HL-60 (cell line): ENCODE data around the gene TNFRSF21.

Experiments used
- DNase-seq, 2 experiments: peaks; one replicate each; pipeline ENCODE4 v3.0.0-alpha.2; 2010 to 2020; ENCODE audit warnings: low read depth in 1 of 2, low spot score in 1 of 2
- H3K27ac ChIP-seq: fragments of 250-450 bp; sonication (Bioruptor Pico); replicated peaks from 2 replicates; pipeline ENCODE4 v1.5.1; 2020; ENCODE audit warnings: mild to moderate bottlenecking, moderate library complexity
- H3K27me3 ChIP-seq: fragments of 250-450 bp; sonication (Bioruptor Pico); 2 replicates; pipeline ENCODE4 v1.5.1; 2021; ENCODE audit warnings: mild to moderate bottlenecking, moderate library complexity; ENCODE audit not compliant: insufficient read depth, poor library complexity, severe bottlenecking
- H3K4me3 ChIP-seq: replicated peaks from 2 replicates; pipeline ENCODE4 v1.5.1; 2011; ENCODE audit warnings: mild to moderate bottlenecking, control low read depth, low read length; ENCODE audit not compliant: insufficient read depth
- CTCF ChIP-seq: IDR thresholded peaks from one replicate; pipeline ENCODE4 v1.5.1; 2011; ENCODE audit warnings: low read length, control low read depth, inconsistent platforms; ENCODE audit not compliant: insufficient read depth
- GABPA ChIP-seq: IDR thresholded peaks from 2 replicates; pipeline ENCODE4 v1.6.1; 2012; ENCODE audit warnings: low read depth
- POLR2AphosphoS5 ChIP-seq: IDR thresholded peaks from 2 replicates; pipeline ENCODE4 v1.6.1; 2012; ENCODE audit warnings: low read depth
- REST ChIP-seq: IDR thresholded peaks from 2 replicates; pipeline ENCODE4 v1.6.1; 2012; ENCODE audit warnings: low read depth; ENCODE audit not compliant: insufficient replicate concordance
- SPI1 ChIP-seq: IDR thresholded peaks from 2 replicates; pipeline ENCODE4 v1.6.1; 2012; ENCODE audit warnings: low read depth, mild to moderate bottlenecking, borderline replicate concordance

The TNFRSF21 gene

GRCh38 chr6:47239546-47239945 lies 70.2 kb downstream of the TNFRSF21 start:
- no peaks in the 10 kb centered on the region for H3K27me3 ChIP-seq
- no peak for DNase-seq
- no peak overlapping the region for H3K27ac ChIP-seq
- H3K4me3 ChIP-seq = no peak overlapping the region
- TF ChIP-seq CTCF (no peak), GABPA (no peak), POLR2AphosphoS5 (no peak), SPI1 (no peak; the same call in 1 of the 2 replicates), REST (no peak)

- no peak overlapping the region for H3K4me3 ChIP-seq
- H3K27me3 ChIP-seq = no peaks in the 10 kb centered on the region
- DNase-seq = no peak
- no peak overlapping the region for H3K27ac ChIP-seq
- TF ChIP-seq SPI1 = no peak
- no peak for TF ChIP-seq CTCF
- TF ChIP-seq GABPA = no peak
- no peak for TF ChIP-seq POLR2AphosphoS5
- no peak for TF ChIP-seq REST
Measured at GRCh38 chr6:47238456-47238995, 71.2 kb downstream of the TNFRSF21 start.

GRCh38 chr6:47237196-47237595 lies 72.5 kb downstream of the TNFRSF21 start:
- H3K27me3 ChIP-seq = no peaks in the 10 kb centered on the region
- H3K4me3 ChIP-seq = no peak overlapping the region
- TF ChIP-seq CTCF (no peak), REST (no peak), GABPA (no peak), POLR2AphosphoS5 (no peak), SPI1 (no peak)
- H3K27ac ChIP-seq = no peak overlapping the region
- DNase-seq = no peak
